AG20443 (cell line): Measurements from ENCODE around the gene MTCL3.

Experiments
- DNase-seq: peaks from one replicate; pipeline ENCODE4 v3.0.0; 2012; ENCODE audit warnings: low spot score, mixed read lengths

MTCL3 gene

DNA sequence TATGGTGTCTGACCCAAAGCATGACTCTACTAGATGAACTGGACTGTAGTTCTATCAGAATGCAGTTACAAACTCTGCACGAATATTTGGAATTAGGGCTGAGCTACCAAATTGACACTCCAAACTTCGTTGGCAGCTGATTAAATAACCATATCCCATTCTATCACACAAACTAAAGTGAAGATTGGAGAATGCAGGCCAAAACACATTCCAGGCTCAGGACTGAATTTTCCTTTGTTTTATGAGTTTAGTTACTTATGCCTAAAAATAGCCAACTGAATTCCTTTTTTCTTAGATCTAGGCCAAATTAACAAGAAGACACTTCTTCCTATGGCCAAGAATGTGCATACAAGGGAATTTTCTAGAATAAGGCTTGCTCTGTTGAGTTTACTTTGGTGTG, 50.2 kb downstream of the MTCL3 start:
- no peak for DNase-seq

DNA sequence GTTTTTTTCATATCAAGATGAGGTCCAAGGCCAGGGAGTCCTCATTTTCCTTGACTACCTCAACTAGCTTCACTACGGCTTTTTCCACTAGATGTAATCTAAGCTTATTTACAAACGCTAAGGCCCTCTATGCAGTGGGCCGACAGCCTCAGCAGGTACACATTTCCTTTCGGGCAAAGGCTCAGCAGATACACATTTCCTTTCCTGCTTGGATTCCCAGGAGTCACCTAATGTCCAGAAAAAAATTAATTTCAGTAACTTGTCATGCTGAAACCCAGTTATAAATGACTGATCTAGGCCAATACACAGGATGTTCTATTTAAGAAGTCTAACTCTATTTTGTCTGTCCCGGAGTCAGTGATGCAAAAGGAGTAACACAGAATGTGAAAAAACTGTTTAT, 52.7 kb downstream of the MTCL3 start:
- DNase-seq: no peak

DNA sequence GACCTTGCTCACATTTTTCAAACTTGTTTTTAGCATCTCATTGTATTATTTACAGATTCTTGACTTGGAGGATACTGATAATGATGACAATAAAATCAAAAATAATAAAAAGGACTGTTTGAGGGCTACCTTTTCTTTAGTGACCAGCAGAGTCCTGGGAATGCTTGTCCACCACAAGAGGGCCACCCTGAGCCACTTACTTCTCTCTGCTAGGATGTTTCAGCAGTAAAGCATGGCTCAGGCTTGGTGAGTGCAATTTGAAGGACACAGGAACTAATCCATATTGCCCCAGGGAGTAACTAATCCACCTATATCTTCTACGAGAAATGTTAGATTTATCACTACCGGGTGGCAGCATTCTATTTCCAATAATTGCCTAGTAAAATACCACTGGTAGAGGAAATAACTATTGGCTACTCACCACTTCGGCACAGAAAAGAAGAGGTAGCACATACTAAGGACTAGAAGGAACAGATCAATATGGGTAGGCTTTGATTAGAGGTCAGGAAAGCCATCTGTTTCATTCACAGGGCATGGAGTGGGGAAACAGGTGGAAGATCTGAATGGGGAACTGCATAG, 54.2 kb downstream of the MTCL3 start:
- peak; percentile 78 for DNase-seq

DNA sequence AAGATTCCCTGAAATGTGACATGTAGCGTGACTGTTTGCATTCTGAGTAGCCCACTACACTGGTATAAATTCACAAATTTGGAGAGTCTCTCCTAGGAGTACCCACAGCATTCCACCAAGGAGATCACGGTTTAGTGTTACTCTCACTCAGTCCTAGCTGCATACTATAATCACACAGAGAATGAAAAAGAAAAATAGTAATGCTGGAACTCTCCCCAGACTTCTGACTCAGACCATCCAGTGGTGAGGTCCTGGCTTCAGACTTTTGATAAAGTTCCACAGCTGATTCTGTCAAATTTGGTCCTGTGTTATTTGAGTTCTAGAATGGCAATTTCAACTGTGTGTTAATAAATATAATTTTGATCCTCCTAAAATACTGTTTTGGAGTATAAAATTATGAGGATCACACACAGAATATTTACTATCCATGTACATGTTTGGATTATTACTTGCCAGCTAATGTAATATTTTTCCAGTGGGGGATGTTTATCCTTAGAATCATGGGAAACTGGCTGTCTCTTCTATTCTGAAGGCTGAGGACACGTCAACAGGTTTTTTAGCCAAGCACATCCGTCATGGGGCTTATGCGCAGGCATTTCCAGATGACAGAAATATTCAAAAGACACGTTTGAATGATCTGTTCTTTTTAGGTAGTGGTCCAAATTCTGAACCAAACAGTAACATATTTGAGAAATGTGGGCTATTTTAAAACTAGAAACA, 54.8 kb downstream of the MTCL3 start:
- peak; percentile 83 for DNase-seq

DNA sequence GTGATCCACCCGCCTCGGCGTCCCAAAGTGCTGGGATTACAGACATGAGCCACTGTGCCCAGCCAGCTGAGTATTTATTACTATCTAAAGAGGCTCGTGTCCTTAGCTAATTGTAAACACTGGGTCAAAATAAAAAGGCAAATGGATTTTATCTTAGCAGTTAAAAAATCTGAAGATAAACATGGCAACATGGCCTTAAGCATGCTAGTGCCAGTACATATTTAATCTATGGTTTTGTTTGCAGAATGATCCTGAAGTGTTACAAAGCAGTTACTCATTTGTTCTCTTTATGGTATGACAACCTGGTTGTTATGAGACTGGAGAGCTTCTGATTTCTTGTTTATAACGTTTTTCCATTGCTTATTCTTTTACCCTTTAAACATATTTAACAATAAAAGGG, 56.1 kb downstream of the MTCL3 start:
- no peak for DNase-seq

DNA sequence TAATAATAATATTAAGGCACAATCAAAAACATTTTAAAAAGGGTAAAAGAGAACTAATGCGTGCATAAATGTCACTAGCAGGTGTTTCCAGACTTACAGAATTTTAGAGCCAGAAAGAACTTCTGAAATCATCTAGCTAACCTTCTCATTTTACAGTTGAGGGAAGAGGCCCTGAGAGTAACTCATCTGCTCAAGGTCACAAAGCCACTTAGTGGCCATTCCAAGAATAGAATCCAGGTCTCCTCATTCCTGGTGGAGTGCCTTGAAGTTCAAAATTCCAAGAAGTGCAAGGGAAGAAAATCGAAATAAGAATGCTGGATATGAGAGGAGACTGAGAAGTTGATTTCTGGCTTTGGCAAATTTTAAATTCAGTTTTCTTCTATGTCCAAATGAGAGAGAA, 56.8 kb downstream of the MTCL3 start:
- no peak for DNase-seq

DNA sequence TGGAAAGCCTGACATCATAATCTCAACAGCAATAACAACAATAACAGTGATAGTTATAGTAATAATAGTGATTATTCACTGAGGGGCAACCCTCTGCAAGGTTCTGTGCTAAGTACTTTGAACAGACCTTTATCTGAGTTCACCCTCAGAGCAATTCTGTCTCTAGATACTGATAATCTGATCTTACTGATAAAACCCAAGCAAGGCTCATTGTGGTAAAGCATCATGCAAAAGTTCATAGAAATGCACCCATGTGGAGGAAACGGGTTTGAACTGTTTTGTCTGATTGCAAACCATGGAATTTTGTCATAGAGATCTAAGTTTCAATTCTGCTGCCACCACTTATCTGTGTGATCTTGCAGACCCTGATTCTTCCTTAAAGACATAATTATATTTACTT, 58.7 kb downstream of the MTCL3 start:
- DNase-seq: no peak

DNA sequence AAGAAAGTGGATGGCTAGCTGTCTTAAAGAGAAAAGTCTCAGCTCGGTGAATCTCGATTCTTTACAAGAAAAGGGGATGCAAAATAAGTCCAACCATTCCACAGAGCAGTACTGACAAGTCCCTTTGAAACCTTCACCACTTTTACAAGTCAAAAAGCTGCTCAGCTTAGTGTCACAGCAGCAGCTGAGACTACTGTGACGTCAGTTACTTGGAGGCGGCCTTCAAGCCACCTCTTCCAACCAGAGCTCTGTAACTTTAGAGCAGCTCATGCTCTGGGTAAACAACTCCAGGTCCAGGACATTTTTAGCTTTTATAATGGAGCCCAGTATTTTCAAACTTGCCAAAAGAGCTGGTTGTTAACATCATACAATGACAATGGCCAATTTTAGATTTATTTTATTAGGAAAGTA, 59.9 kb downstream of the MTCL3 start, which contains the start of gene KIAA0408:
Gene KIAA0408 (minus strand): TSS at position 159 of the 411 bp plus-strand sequence. CDS start 5,408 bp downstream, outside the sequence.
- DNase-seq: peak; percentile 70

DNA sequence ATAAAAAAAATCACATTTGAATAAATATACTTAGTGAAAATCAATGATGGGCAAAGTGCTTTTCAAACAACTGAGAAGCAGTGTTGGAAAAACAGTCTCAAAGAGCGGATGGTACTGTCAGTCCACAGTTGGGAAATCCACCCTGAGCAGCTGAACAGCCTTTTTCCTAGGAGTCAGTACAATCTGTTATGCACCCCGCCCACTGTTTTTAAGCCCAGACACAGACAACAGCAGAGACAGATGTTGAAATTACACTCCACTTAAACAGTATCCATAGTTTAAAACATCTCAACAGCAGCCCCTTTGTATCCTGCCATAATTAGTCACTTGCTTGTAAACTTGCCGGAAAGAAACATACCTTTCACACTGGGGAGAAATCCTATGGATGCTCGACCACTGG, 60.3 kb downstream of the MTCL3 start:
- peak; percentile 71 for DNase-seq

DNA sequence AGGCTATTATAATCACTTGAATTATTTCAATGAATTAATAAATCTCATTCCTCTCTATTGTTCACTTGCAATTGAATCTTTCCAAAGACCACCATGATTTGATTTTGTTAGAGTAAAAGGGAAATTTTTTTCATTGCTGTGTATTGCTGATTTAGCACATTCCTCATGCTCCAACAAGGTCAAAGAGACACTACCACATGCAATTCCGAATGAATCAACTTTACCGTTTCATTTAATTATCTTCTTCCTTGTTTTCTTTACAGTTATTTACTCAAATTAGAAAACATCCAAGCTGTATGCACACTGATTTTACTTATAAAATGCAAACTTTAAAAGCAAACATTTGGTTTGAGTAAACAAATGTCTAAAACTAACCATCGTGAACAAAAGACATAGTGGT, 60.9 kb downstream of the MTCL3 start:
- DNase-seq: no peak

DNA sequence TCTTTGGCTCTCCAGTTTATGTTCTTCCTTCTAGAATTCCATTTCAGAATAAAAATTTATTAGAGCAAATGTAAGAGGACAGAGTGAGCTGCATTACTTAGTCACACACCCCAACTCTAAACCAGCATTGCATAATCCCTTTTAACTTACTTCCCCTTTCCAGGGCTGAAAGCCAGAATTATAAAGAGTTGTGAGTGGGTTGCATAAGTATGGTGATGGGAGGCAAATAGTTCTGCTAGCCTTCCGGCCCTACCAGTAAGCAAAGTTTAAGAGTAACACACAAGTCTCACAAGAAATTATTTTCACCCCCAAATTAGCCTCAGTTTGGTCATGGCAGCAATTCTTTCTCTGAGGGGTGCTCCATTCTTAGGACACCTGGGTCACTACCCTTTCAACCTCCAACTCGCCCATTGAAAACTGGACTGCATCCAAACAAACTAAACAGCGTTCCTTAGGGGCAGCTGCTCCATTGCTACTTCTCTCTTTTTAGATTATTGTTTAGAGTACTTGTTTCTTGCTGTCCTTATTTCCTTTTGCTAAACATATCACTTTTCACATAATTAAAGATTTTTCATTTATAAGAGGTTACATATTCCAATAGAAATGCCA, 61.6 kb downstream of the MTCL3 start:
- DNase-seq: peak; percentile 25

DNA sequence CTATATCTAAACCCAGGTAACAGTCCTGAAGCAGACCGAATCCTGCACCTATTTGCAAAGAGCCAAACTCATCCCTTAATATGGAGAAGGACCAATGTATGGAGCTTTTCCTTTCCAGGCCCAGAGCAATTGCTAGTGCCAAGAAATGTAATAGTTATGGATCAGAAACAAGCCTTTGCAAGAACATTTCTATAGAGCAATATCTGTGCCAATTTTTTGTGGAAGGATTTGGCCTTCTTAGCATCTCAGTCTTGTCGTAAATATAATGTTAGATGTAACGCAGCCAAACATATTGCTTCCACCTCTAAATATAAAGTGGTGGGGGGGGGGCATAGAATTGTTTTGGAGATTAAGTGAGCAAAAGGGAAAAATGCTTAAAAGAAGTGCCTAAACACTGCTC, 62.7 kb downstream of the MTCL3 start:
- no peak for DNase-seq

DNA sequence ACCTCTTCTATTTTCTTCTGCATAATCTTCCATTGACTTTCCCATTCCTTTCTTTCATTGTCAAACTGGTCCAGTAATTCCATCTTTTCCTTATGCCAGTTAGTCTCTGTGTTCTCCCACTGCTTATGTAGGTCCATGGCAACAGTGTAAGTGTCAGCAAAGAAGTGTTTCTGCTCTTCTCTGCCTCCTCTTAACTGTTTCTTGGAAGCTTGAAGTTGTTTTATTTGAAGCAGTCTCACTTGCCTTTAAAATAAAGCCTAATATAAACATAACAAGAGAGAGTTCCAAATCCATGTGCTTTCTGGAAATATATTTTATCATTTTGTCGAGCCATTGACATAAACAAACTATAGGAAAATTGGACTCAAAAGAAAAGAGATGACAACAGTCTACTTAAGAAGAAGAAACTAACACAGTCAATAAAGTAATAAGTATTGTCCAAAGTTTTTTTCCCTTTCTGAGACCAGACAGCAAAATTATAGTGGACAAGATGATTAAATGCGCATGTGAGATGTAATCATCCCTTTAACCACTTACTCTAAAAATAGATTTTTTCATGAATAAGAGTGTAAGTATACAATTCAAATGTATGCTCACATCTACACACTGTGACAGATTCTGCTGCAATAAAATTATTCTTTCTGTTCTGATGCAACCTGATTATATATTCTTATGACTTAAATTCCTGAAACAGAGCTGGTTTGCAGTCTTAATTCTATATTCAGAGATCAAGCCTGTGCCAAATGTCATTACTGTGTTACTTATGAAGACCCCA, 65.1 kb downstream of the MTCL3 start:
- no peak for DNase-seq

DNA sequence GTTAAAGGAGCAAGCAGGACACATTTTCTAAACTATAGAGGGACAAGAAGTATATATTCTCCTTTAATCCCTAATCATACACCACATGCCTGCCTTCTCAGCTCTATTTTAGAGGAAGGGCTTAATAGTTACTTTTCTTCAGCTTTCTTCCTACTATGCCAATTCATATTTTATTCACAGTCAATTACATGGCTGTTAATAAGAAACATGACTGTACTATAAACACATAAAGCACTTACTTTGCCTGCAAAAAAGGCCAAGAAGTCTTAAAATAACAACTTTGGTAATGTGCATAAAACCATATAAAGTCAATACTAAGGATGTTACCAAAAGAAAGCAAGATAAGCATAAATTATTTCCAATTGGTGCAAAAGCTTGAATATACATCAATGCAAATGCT, 66.3 kb downstream of the MTCL3 start:
- DNase-seq: no peak

DNA sequence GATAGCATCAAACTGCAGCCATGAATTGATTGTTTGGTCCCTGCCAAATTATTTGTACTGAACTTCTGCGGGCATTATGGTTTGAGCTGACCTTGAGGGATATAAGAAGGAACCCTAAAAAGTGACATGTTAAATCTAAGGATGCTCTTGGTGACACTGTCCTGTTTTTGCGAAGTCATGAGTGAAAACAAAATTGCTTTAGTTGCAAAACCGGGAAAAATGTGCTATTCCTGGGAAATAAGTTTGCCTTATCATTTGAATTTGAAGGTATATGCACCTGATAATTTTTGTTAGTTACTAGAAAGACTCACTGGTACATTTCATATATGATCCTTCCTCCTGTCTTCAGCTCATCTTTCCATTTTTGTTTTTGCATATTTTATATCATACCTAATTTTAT, 67.7 kb downstream of the MTCL3 start:
- no peak for DNase-seq

DNA sequence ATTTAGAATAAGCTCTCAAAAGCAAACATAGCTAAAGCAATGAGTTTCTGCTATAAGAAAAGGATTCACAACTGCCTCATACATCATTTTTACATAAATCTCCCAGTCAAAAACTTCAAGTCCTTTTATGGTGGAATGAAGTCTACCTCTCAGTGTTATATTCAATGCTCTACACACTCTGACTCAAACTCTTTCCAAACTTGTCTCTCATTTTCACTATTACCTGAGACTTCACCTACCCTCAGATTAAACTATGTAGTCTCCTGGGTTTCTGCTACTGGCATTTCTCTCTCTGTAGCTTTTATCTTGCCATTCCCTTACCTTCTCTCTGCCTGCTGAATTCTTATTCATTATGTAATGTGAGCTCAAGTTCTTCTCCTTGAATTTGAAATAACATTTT, 71.4 kb downstream of the MTCL3 start:
- no peak for DNase-seq

DNA sequence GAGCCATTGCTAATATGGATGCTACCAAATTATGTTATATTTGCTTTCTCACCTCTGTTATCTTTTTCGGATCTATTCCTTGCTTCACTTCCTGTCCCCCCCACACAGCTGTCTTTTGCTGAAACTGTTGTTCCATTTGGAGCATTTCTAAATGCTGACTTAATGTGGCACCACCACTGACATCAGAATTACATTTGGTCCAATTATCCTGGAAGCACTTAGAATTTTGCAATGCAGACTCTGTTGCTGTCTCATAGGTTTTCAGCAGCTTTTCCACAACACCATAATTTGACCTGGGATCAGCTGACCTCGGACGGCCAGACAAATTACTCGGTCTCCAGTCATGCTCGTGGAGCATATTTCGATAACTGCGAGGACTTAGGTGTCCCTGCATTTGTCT, 72.8 kb downstream of the MTCL3 start:
- DNase-seq: peak; percentile 14

DNA sequence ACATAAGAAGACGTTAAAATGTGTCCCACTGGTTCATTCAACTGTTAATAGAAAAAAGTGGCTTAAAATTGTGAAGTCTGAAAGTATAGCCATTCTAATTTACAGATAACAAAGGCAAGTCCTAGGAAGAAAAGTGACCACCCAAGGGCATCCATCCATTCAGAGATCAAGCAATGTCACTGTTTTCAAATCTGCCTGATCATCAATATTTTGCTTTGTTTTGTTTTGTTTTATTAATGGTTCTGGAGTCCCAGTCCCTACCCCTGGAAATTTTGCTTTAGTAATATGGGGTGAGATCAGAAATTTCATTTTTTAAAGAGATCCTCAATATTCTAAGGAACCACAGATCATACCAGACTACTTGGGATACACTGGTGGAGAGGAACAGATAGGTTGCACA, 77.3 kb downstream of the MTCL3 start:
- DNase-seq: no peak

DNA sequence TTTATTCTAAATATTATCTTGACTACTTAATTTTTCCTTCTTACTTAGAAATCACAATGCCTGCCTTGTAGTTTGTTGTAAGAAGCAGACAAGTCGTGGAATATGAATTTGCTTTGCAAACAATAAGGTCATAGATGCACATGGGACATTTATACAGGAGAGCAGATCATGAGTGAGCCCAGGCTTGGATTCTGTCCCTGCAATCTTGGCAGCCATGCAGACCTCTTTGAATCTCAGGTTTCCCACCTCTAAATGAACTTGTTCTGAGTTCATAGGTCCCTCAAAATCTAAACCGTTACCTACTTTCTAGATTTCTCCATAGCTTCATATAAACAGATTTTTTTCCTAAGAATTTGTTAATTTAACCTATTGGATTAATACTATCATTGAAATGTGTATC, 79.4 kb downstream of the MTCL3 start:
- DNase-seq: no peak

DNA sequence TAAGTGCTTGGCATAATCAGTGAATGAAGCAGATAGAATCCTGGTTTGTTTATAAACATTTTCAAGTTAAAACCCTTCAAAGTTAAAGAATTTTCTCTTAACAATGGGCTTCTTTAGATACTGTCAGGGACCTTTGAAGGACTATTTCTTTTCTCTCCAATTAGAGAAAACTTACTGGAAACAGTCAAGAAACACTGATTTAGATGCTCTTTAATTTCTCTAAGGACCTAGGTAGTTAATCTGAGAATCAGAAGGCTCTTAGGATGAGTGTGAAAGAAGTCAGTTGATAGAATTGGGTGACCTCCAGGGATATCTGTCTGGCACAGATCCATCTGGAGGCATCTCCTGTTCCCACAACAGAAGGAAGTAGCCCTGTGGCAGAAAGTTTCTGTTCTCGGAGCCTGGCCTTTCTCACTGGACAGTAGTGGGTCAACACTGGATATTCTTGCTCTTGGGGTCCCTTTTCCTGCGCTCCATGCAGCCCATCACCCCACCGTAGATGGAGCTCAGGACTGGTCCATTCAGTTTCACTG, 82.5 kb downstream of the MTCL3 start:
- no peak for DNase-seq

DNA sequence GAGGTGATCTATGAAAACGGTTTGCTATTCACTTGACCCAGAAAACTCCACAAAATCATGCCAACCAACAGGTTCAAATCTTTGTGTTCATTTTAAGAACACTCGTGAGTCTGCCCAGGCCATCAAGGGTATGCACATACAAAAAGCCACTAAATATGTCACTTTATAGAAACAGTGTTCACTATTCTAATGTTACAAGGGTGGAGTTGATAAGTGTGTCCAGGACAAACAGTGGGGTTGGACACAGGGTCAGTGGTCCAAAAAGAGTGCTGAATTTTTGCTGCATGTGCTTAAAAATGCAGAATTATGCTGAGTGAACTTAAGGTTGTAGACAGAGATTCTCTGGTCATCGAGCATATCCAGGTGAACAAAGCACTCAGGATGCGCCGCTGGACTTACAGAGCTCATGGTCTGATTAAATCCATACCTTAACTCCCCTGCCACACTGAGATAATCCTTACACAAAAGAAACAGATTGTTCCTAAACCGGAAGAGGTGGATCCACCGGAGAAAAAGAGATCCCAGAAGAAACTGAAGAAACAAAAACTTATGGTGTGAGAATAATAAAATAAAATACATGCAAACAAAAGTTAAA, 83.4 kb downstream of the MTCL3 start:
- DNase-seq: no peak

DNA sequence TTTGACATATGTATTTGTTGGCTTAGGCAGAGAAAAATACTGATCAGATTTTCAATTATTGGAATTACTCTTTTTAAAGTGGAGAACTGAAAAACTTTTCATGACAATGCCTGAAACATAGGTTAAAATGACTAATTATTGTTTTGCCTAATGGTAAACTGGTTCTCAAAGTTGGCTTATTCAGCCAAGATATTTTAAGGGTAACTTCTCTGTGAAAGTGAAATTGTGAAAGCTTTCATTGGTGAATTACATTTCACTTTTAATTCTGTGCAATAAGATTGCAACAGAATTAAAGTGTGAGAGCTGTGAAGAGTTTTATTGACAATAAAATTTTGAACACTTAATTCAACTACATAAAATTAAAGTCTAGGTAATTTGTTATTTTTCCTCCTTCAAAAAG, 84.5 kb downstream of the MTCL3 start:
- no peak for DNase-seq
